Activated CD8-positive, alpha-beta memory T cell treated with anti-CD3 and anti-CD28 coated beads for 4 hours (primary cell): ENCODE results near the gene PARD6G.
A peak's percentile ranks its signal among the peaks of the same experiment; 100 is the strongest.

Experiments used
- DNase-seq, 2 donors: peaks; one replicate each; pipeline ENCODE4 v3.0.0-alpha.2; 2020; ENCODE audit warnings: low read depth in 2 of 2

Gene PARD6G

DNA sequence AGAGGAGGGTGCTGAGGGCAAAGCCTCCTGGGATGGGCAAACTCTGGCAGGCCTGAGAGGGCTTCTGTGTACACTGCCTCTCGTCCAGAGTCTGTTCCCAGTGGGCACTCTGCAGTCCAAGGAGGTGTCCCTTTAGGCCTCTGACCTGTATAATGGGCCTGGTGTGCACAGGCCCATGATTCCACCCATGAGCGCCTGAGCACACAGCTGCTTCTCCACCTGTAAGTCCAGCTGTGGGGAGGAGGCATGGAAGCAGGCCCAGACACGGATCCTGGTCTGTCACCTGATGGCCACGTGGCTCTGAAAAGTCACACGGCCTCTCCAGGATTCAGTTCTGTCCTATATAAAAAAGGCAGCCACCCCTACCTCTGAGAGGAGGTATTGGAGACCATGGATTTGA lies 57.0 kb downstream of the PARD6G start:
- no peak for DNase-seq

DNA sequence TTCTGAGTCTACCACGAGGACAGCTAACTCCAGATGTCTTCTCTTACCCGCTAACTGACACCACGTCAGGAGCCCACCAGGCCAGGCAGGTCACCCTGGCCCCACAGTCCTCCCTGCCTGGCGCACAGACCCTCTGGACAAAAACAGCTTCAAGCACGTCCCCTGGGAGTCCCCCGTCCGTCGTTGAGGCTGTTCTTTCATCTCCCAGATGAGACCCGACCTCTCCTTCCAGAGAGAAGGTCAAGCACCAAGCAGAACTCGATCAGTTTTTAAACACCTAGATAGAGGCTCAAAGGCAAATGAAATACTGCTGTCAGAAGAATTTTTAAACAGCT lies 57.8 kb downstream of the PARD6G start:
- DNase-seq = no peak

DNA sequence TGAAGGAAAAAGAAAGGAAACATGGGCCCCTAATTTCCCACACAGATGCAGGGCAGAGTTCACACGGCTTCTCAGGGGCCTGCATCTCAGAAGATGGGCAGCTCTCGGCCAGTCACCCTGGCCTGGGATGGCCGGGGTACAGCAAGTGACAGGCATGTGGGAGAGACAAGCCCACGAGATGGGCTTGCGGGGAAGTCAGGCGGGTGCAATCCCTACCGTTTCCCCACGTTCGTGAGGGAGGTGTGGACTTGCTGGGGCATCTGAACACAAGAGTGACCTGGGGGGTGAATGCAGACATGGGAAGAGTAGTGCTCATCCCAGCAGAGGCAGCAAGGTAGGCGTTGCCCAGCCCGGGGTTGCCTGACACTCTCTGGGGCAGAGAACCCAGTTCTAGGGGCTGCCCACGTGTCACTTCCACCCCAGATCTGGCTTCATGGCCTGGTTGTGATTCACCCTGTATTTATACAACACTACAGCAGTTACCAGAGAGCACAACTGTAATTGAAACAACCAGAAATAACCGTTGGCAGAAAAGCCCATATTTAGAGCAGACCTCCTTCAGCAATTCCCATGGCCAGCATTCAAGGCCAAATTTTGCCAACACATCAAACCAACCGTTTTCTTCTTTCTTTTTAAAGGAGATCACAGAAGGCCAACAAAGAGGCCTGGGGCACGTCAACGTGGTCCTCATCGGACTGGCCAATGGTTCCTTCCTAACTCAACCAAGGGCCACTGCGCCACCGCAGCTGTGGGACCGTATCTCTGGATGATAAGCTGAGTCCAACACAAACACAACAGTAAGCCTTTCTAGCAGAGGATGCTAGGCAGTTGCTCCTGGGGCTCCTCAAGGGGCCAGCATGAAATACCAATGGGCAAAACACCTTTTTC lies 58.4 kb downstream of the PARD6G start:
- no peak for DNase-seq

DNA sequence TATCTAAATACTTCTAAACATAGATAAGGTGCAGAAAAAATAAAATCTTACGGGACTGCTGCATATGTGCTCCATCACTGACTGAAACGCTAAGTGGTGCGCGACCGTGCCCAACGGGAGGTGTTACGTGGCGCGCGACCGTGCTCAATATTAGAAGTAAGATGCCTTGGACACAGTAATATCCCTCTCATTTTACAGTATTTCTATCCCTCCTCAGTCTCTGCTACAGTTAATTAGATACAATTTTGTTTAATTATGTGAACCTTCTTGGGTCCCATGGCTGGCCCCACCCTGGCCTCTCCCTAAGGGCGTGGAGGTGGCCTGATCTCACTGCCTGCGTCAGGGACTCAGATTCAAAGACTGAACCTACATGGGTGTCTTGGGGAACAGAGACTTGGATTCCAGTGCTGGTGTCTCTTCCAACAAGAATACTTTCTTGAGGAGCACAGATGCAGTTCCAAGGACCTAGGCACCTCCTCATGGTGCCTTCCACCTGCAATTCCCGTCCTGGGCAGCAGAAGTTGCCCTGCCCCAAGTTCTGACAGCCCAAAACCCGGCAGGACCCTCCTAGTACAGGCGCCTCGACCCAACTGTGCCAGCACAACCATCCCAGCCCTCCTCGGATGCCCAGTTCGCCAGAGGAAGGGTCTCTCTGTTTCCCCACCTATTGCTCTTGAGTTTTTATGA lies 59.2 kb downstream of the PARD6G start:
- no peak for DNase-seq

DNA sequence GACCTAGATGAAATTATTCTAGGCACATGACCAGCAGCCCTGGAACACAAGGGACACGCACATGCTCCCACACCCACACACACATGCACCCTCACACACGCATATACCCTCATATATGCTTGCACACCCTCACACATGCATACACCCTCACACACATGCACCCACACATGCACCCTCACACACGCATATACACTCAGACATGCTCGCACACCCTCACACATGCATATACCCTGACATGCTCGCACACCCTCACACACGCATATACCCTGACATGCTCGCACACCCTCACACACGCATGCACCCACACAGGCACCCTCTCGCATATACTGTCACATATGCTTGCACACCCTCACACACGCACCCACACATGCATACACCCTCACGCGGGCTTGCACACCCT lies 61.8 kb downstream of the PARD6G start:
- no peak for DNase-seq

DNA sequence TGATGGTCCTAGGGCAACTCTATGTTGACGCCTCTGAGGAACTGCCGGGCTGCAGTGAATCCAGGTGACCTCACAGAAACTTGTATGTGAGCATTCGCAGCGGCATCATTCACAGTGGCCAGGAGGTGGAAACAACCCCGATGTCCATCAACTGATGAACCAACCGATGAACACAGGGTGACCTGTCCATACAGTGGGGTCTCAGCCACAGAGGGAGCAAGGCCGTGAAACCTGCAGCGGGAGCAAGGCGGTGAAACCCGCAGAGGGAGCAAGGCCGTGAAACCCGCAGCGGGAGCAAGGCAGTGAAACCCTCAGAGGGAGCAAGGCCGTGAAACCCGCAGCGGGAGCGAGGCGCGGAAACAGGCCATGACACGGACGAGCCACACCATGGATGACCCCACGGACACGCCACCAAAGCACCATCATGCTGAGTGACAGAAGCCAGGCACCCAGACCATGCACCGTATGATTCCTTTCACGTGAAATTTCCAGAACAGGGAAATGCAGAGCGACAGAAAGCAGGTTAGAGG lies 63.0 kb downstream of the PARD6G start:
- no peak for DNase-seq

DNA sequence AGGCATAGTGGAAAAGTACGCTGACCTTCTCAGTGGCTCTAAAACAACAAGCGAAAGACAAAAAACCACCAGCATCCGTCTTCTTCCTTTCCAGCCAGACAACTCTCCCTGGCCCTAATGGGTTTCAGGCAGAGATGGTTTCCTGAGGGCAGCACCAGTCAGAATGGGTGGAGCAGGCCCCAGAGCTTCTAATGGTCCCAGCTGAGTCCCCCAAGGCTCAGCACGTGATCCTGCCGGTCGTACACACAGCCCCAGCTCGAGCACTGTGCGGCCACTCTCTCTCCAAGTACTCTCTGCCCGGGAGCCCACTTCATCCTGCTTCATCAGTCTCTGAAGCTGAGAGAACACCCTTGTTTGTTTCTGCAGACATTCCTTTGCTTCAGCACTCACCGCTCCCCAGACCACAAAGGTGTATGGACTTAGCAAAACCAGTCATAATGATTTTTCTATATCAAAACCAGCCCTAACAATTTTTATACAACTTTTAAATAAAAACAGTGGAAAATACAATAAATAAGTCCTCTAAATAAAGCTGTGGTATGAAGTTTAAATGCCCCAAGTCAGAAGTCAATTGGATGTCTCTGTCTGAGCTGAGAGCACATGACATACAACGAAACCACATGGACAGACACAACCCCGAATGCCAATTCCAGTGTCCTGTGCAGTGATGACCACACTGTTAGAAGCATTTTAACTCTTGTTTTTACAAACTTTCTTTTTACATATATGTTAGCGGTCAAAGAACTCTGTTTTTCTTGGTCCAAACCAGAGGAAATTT lies 63.9 kb downstream of the PARD6G start:
- no peak for DNase-seq

DNA sequence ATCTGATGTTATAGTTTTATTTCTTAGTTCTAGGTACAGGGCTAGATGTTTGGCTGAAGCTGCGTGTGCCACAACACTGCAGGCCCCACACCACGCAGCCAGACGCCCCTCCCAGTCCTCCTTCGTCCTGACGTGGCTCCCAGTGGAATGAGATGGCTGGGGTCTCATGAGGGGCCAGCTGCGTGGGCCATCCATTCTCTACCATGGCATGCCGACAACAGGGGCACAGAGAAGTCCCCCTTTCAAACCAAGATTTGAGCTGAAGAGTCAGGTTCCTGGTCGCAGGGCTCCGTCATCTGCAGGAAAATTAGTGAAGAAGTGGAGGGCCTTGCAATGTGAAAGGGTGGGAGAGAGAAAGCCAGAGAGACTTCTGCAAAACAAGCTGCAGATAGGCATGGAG lies 64.5 kb downstream of the PARD6G start:
- no peak for DNase-seq

DNA sequence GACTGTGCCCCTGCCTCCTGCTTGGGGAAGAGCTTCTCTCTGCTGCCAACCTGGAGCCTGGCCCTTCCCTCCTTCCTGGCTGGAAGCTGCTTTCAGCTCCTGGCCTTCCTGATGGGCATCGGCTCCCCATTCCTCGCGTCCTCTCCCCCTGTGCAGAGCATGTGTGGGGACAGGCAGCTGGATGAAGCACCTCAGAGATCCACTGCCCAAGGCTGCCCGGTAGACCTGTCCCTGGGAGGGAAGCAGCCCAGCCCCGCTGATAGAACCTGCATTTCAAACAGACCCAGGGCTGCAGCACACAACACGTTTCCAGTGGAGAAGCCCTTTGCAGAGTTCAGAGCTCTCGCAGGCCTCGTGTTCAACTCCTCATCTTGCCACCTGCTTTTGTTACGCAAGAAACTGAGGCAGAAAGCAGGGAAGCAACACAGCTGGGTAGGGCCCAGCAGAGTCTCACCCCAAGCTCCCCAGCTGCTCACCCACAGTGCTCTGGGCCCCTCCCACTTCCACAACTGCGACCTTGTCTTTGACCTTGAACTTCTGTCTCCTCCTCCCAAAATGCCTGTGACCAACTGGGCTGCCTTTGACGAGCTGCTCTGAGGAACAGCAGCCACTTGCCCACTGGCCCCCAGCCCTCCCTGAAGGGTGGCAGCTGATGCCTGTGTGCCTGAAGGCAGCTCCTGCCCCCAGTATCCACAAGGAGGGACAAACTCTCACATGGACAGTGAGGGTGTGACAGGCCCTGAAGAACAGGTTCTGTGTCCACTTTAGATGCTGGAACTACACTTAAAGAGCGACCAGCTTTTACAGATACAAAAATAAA lies 65.5 kb downstream of the PARD6G start:
- DNase-seq = no peak

DNA sequence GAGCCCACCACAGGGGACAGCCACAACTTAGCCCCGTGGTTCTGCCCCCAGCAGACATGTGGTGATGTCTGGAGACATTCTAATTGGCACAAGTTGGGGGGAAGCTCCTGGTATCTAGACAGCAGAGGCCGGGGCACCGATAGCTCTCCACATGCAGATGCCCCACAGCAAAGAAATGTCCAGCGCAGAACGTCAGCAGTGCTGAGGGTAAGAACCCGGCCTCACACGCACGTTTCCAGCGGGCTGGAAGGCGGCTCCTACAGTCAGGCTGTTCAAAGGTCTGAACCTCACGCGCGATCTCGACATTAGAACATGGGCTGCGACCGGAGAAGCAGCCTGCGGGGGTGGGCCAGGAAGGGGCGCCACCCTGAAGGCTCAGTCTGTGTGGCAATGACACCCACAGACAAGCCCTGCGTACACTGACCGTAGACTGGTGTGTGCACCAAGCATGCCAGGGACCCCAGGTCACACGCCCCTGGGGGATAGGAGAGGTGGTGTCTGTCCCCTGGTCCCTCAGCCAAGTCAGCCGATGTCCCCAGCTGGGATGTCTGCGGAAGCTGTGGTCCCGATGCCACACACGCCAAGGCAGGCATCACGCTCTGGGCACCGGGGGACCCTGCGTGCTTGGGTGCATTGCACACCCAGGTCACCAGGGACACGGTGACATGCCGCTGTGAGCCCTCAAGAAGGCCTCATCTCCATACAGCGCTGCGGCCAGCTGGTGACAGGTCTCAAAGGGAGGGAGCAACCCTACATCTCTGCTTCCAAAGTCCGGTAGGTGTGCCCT lies 66.3 kb downstream of the PARD6G start:
- no peak for DNase-seq

DNA sequence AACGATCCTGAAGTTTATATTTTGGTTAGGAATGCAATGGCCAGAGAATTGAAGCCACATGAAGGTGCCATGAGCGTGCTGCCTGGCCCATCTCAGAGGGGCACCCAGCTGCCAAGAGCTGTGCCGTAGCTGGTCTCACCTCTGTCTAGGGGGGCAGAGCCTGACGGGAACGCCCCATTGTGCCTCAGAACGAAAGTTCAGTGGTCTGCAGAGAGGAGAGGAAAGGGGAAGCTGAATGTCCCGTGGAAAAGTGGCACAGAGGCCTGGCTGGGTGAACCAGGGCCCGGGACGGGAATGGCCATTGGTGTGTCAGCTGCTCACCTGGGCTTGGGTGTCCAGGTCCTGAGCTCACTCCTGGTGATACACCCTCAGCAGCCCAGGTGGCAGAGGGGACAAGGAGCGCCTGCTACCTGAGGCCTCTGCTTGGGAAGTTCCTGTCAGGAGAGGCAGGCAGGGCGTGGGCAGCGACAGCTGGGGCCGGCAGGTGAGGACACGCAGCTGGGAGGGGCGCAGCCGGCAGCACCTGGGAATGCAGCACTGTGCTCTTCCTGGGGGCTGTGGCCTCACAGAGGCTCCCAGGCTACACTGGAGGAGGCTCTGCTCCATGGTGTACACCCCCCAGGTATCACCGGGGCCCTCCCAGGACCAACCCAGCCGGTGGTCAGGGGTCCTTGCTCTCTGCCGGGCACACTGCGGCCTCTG lies 67.3 kb downstream of the PARD6G start:
- DNase-seq = no peak

DNA sequence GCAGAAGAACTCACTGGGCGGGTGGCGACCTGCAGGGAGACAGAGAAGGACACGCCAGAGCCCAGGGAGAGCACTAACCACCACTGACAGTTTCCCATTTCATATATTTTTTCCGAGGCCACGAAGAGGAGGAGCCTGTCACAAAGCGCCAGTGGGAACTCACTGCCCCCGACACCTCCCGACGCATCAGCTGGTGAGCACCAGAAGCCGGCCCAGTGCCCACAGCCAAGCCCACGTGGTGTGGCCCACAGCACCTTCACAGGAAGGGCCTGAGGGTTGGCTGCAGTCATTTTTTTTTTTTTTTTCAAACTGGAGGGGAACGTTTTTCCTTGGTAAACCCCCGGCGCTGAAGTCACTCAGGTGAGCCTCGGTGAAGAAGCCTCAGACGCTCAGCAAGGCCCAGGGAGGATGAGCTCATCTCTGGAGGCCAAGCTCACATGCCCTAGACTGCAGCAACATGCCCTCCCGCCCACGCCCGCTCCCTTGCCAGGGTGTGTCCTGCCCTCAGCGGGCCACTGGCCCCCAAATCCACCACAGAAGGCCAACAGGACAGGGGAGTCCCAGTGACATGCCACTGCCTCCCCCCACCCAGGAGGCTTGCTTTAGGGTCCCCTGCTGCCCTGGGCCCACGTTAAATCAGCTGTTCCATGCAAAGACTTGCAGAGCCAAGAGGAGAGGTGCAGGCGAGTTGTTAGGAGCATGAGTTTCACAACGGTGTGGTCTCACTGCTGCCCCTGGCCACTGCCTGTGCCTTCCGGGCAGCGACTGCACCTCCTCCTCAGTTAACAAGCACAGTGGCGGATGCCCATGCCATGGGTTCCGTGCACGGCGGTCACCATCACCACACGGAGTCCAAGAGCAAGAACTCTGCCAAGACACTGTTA lies 68.1 kb downstream of the PARD6G start:
- no peak for DNase-seq

DNA sequence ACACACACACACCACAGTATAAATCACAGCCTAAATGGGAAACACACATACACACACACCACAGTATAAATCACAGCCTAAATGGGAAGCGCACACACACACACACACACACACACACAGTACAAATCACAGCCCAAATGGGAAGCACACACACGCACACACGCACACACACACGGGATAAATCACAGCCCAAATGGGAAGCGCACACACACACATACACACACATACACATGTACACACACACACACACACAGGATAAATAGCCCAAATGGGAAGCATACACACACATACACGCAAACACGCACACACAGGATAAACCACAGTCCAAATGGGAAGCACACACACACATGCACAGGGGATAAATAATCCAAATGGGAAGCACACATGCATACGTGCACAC lies 70.2 kb downstream of the PARD6G start:
- no peak for DNase-seq

DNA sequence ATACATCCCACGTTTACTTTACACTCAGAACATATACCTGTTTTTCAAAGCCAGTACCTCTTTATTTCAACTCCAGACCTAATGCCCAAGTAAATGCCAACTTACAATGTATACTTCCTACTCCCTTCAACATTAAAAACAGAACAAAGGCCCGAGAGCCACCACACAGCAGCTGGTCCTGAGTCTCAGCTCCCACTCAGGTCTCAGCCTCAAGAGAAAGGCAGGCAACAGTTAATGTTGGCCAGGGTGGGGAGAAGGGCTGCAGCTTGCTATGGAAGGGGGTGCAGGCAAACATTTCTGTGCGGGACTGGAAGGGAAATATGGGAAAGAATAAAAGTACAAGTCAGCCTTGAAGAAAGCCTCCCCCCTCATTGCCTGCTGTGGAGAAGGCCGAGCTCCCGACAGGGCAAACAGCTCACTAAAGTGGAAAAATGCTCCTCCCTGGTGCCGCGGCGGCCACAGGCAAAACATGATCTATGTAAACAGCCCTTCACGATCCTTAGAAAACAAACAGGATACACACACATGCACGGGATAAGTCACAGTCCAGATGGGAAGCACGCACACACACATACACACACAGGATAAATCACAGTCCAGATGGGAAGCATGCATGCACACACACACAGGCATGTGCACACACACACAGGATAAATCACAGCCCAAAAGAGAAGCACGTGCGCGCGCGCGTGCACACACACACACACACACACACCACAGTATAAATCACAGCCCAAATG lies 70.8 kb downstream of the PARD6G start:
- no peak for DNase-seq

DNA sequence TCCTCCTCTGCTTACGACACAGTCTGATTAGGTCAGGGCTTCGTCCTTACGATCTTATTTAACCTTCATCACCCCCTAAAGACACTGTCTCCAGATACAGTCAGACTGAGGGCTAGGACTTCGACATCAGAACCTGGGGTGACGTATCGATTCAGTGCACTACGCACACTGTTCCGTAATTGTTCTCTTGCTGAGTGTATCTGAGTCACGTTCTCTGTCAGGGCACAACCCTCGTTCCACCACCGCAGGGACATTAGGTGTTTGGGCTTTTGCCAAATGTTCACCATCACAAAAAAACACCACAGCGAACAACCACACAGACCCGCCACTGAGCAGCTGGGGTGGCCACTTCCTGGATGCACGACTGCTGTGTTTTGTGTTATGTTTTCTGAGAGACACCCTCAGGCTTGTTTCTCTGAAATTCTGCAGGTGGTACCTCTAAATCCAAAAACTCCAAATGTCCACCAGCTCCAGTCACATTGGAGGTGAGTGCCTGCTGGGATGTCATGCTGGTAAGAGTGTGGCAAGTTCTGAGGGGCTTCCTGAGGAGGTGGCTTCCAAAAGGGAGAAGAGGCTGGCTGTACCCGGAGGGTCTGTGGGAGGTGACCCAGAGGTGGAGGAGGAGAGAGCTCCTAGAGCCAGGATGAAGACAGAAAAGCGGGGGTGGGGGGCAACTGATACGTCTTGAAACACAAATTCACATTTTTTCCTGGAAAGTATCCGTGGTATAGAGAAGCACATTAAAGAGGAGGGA lies 71.7 kb downstream of the PARD6G start:
- DNase-seq = peak; percentile 13 to 40

DNA sequence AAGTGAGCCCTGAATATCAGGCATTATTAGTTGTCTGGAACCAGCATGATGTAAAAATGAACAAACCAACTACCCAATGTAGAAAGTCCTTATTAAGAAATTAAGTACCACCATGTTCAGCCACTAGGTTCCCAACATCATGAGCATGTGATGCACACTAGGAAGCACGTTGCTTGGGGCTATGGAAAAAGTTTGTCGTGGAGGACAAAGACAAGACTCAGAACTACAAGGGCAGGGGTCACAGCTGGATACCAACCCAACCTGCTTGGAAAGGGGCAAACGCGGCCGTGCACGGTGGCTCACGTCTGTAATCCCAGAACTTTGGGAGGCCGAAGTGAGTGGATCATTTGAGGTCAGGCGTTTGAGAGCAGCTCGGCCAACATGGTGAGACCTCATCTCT lies 74.3 kb downstream of the PARD6G start:
- DNase-seq = no peak

DNA sequence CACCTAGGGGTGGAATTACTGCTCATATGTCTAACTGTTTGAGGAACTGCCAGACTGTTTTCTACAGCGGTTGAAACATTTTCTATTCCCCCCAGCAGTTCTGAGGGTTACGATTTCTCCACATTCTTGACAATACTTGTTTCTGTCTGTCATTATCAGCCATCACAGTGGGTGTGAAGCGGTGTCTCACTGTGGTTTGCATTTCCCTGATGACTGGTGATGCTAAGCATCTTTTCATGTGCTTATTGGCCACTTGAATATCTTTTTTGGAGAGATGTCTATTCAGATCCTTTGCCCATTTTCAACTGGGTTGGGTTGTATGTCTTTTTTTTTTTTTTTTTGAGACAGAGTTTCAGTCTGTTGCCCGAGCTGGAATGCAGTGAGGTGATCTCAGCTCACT lies 75.3 kb downstream of the PARD6G start:
- DNase-seq = no peak
